WTC11 (cell line): ENCODE results near the gene RPL18A. TPM values are rescaled to one million over a fixed set of nuclear protein-coding genes. Genes with fewer than 3 reads are reported as not detected.

Experiments used
- ATAC-seq: fragments of 200-7000 bp; cut with Tn5 transposase; 2 replicates; pipeline ENCODE4 v1.10.0; 2021; ENCODE audit warnings: mild to moderate bottlenecking, moderate library complexity
- CTCF ChIA-PET: fragments of 300-600 bp; sonication (Branson Sonifier 250); formaldehyde crosslinking; loops from one replicate; lab custom pipeline; 2021; ENCODE audit warnings: antibody characterized with exemption; lab: Charles Lee
- POLR2A ChIA-PET: fragments of 350-600 bp; sonication (Branson Sonifier 250); formaldehyde crosslinking; loops from one replicate; lab custom pipeline; 2021; ENCODE audit warnings: antibody characterized with exemption; lab: Charles Lee
- DNase-seq: peaks from one replicate; pipeline ENCODE4 v3.0.0; 2021; ENCODE audit warnings: low spot score
- H3K27ac Mint-ChIP-seq: 2 replicates; pipeline ENCODE4 v1.8.0; 2021; ENCODE audit warnings: mixed read lengths
- H3K27me3 Mint-ChIP-seq: 2 replicates; pipeline ENCODE4 v1.8.0; 2021; ENCODE audit warnings: low read depth, mild to moderate bottlenecking, moderate library complexity, mixed read lengths
- H3K36me3 Mint-ChIP-seq: 2 replicates; pipeline ENCODE4 v1.8.0; 2021; ENCODE audit warnings: mixed read lengths
- H3K4me1 Mint-ChIP-seq: 2 replicates; pipeline ENCODE4 v1.8.0; 2022; ENCODE audit warnings: mixed read lengths
- H3K4me3 Mint-ChIP-seq: 2 replicates; pipeline ENCODE4 v1.8.0; 2021; ENCODE audit warnings: mild to moderate bottlenecking, moderate library complexity, mixed read lengths
- H3K9me3 Mint-ChIP-seq: 2 replicates; pipeline ENCODE4 v1.8.0; 2021; ENCODE audit warnings: mixed read lengths
- AR ChIP-seq: fragments of 250-450 bp; sonication (Bioruptor Pico); IDR thresholded peaks from 2 replicates; pipeline ENCODE4 v1.9.0; 2021; ENCODE audit warnings: mild to moderate bottlenecking
- ELF4 ChIP-seq: sonication (generic); formaldehyde crosslinking; IDR thresholded peaks from 2 replicates; pipeline ENCODE4 v1.8.1; 2022; ENCODE audit warnings: low read depth, mild to moderate bottlenecking, moderate library complexity, missing genetic modification reagents
- EMX1 ChIP-seq: fragments of 250-450 bp; sonication (Bioruptor Pico); IDR thresholded peaks from 2 replicates; pipeline ENCODE4 v1.8.0; 2021; ENCODE audit warnings: mild to moderate bottlenecking
- ESRRA ChIP-seq: sonication (generic); formaldehyde crosslinking; IDR thresholded peaks from 2 replicates; pipeline ENCODE4 v1.8.1; 2022; ENCODE audit warnings: mild to moderate bottlenecking, missing genetic modification reagents, borderline replicate concordance
- ETV6 ChIP-seq: sonication (generic); formaldehyde crosslinking; IDR thresholded peaks from 2 replicates; pipeline ENCODE4 v1.8.1; 2022; ENCODE audit warnings: mild to moderate bottlenecking, missing genetic modification reagents
- FOXP1 ChIP-seq: sonication (generic); formaldehyde crosslinking; IDR thresholded peaks from 2 replicates; pipeline ENCODE4 v1.8.0; 2022; ENCODE audit warnings: missing genetic modification reagents, mild to moderate bottlenecking, moderate library complexity, borderline replicate concordance
- HMGXB4 ChIP-seq: sonication (generic); formaldehyde crosslinking; IDR thresholded peaks from 2 replicates; pipeline ENCODE4 v1.8.1; 2023; ENCODE audit warnings: mild to moderate bottlenecking, moderate library complexity, missing genetic modification reagents
- NFATC4 ChIP-seq: fragments of 250-450 bp; sonication (Bioruptor Pico); IDR thresholded peaks from 2 replicates; pipeline ENCODE4 v1.9.0; 2021; ENCODE audit warnings: mild to moderate bottlenecking
- NR1H2 ChIP-seq: sonication (generic); formaldehyde crosslinking; IDR thresholded peaks from 2 replicates; pipeline ENCODE4 v1.9.0; 2021; ENCODE audit warnings: mild to moderate bottlenecking, moderate library complexity, missing genetic modification reagents
- OVOL2 ChIP-seq: fragments of 250-450 bp; sonication (Bioruptor Pico); IDR thresholded peaks from 2 replicates; pipeline ENCODE4 v1.9.0; 2021; ENCODE audit warnings: mild to moderate bottlenecking, borderline replicate concordance
- PRDM15 ChIP-seq: sonication (generic); formaldehyde crosslinking; IDR thresholded peaks from 2 replicates; pipeline ENCODE4 v1.8.0; 2022; ENCODE audit warnings: missing genetic modification reagents
- SMAD3 ChIP-seq: sonication (generic); formaldehyde crosslinking; IDR thresholded peaks from 2 replicates; pipeline ENCODE4 v1.8.0; 2022; ENCODE audit warnings: missing genetic modification reagents, mild to moderate bottlenecking, borderline replicate concordance
- TEAD4 ChIP-seq: sonication (generic); formaldehyde crosslinking; IDR thresholded peaks from 2 replicates; pipeline ENCODE4 v1.8.0; 2022; ENCODE audit warnings: mild to moderate bottlenecking, missing genetic modification reagents
- ZMAT4 ChIP-seq: fragments of 250-450 bp; sonication (Bioruptor Pico); IDR thresholded peaks from 2 replicates; pipeline ENCODE4 v1.9.0; 2021; ENCODE audit warnings: mild to moderate bottlenecking
- ZNF121 ChIP-seq: sonication (generic); formaldehyde crosslinking; IDR thresholded peaks from 2 replicates; pipeline ENCODE4 v1.8.0; 2023; ENCODE audit warnings: missing genetic modification reagents
- ZNF425 ChIP-seq: fragments of 250-450 bp; sonication (Bioruptor Pico); conservative IDR thresholded peaks from 2 replicates; pipeline ENCODE4 v1.9.0; 2021; ENCODE audit warnings: mild to moderate bottlenecking
- ZNF671 ChIP-seq: fragments of 250-450 bp; sonication (Bioruptor Pico); IDR thresholded peaks from 2 replicates; pipeline ENCODE4 v1.8.0; 2021; ENCODE audit warnings: mild to moderate bottlenecking
- total RNA-seq: library from RNA; stranded (reverse); gene quantifications from 3 replicates; pipeline ENCODE4 v1.2.3, GENCODE V29; 2021
- TF ChIP-seq, protein P1 (sequence below): sonication (generic); formaldehyde crosslinking; IDR thresholded peaks from 2 replicates; pipeline ENCODE4 v1.8.1; 2022; ENCODE audit warnings: missing genetic modification reagents, borderline replicate concordance
- TF ChIP-seq, protein P2 (sequence below): sonication (generic); formaldehyde crosslinking; IDR thresholded peaks from 2 replicates; pipeline ENCODE4 v1.8.1; 2022; ENCODE audit warnings: mild to moderate bottlenecking, moderate library complexity, missing genetic modification reagents

Gene RPL18A
- total RNA-seq, 1 experiment from 2014 or later, result 2,950 TPM

DNA sequence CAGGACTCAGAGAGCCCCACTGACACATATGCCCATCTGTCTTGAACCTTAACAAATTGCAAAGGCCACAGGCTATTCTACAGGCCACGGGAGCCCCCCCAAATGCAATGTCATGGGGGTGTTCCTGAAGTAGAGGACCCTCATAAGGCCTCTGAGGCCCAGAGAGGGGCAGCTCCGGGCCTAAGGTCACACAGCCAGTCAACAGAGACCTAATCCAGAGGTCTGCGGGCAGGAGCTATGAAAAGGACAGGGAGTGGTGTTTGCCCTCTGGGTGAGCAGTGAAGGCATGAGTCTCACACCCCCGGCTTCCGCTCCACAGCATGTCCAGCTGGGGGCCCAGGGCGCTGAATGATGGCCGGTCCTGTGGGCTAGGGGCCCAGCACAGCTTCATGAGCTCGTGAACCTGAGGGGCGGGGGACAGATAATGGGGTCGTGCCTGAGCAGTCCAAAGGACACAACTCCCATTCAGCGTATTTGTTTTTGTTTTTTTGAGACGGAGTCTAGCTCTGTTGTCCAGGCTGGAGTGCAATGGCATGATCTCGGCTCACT lies 33.1 kb upstream of the RPL18A start:
- Mint-ChIP-seq H3K36me3 (no peaks in the 10 kb centered on the region), H3K9me3 (no peaks in the 10 kb centered on the region)
- POLR2A ChIA-PET, result no interaction called here

DNA sequence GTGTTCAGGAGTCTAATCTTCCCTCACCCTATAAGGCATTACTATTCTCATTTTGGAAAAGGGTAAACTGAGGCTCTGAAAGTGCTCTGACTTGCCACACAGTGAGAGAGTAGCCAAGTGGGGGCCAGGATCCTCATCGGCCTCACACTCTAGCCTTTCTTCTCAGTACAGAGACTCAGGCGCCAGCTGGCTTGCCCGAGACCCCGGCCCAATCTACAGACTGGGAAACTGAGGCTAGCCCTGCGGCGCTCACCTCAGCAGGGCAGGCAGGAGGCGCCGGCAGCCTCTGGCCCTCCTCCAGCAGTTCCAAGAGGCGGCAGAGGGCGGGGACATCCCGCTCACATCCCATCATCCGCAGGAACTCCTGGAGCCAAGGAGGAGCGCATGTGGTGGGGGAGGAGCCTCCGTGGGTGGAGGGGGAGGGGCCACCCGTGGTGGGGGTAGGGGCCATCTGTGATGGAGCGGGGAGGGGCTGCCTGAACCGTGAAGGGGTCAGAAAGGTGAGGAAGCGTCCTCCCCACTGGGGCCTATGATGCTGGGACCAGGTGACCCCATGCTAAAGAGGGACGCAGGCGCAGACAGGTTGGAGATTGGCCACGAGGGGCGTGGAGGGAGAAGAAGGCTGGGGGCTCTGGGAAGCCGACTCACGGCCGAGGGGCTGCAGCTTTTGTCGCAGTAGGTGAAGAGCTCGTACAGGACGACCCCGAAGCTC lies 29.7 kb upstream of the RPL18A start:
- ATAC-seq (peak; percentile 67), DNase-seq (peak; percentile 92)
- H3K27me3 Mint-ChIP-seq, result peaks cover 20% of the 10 kb centered on the region
- ChIA-PET POLR2A (interaction anchor here (0.6 to 1.8 kb wide), 6 partner anchors 12 to 427 kb away, joined by 3 to 11 read pairs (median 6); partner anchors contain the start of gene RPL18A), CTCF (interaction anchor here (0.6 to 1.8 kb wide), 24 partner anchors 12 to 693 kb away, joined by 3 to 35 read pairs (median 4); partner anchors contain the start of genes B3GNT3, CCDC124, JAK3 and PGLS)
- H3K4me1 Mint-ChIP-seq, result peaks cover 18% of the 10 kb centered on the region
- no peaks in the 10 kb centered on the region for H3K36me3 Mint-ChIP-seq
- H3K4me3 Mint-ChIP-seq, result peak overlapping the region; percentile 83
- no peaks in the 10 kb centered on the region for H3K9me3 Mint-ChIP-seq
- H3K27ac Mint-ChIP-seq, result peak overlapping the region; percentile 99
- TF ChIP-seq ETV6 (CRISPR knock-in tag), result no peak
- TF ChIP-seq ZMAT4 (CRISPR knock-in tag), result no peak
- TF ChIP-seq ZNF671 (CRISPR knock-in tag), result no peak
- TF ChIP-seq ZNF121 (CRISPR knock-in tag), result peak; percentile 35; the same call in 1 of the 2 replicates
- no peak for TF ChIP-seq ZNF425 (CRISPR knock-in tag)
- no peak for TF ChIP-seq SMAD3
- no peak for TF ChIP-seq NR1H2
- peak; percentile 57; the same call in 1 of the 2 replicates for TF ChIP-seq FOXP1 (CRISPR knock-in tag)
- no peak for TF ChIP-seq EMX1 (CRISPR knock-in tag)
- no peak for TF ChIP-seq HMGXB4 (CRISPR knock-in tag)
- TF ChIP-seq ESRRA, result no peak
- TF ChIP-seq AR (CRISPR knock-in tag), result no peak
- TF ChIP-seq TEAD4 (CRISPR knock-in tag), result no peak
- TF ChIP-seq, protein P1, sequence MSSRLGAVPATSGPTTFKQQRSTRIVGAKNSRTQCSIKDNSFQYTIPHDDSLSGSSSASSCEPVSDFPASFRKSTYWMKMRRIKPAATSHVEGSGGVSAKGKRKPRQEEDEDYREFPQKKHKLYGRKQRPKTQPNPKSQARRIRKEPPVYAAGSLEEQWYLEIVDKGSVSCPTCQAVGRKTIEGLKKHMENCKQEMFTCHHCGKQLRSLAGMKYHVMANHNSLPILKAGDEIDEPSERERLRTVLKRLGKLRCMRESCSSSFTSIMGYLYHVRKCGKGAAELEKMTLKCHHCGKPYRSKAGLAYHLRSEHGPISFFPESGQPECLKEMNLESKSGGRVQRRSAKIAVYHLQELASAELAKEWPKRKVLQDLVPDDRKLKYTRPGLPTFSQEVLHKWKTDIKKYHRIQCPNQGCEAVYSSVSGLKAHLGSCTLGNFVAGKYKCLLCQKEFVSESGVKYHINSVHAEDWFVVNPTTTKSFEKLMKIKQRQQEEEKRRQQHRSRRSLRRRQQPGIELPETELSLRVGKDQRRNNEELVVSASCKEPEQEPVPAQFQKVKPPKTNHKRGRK (CRISPR knock-in tag), result no peak
- no peak for TF ChIP-seq OVOL2 (CRISPR knock-in tag)
- no peak for TF ChIP-seq NFATC4 (CRISPR knock-in tag)
- no peak for TF ChIP-seq ELF4 (CRISPR knock-in tag)
- TF ChIP-seq, protein P2, sequence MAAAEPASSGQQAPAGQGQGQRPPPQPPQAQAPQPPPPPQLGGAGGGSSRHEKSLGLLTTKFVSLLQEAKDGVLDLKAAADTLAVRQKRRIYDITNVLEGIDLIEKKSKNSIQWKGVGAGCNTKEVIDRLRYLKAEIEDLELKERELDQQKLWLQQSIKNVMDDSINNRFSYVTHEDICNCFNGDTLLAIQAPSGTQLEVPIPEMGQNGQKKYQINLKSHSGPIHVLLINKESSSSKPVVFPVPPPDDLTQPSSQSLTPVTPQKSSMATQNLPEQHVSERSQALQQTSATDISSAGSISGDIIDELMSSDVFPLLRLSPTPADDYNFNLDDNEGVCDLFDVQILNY (CRISPR knock-in tag), result no peak; the same call in 1 of the 2 replicates
- no peak for TF ChIP-seq PRDM15 (CRISPR knock-in tag)

More for the DNA sequence above, 33.1 kb upstream of the RPL18A start:
- H3K4me3 Mint-ChIP-seq, result no peak overlapping the region
- ATAC-seq (no peak), DNase-seq (no peak)
- H3K4me1 Mint-ChIP-seq, result peaks cover 15% of the 10 kb centered on the region
- H3K27me3 Mint-ChIP-seq, result peaks cover 5% of the 10 kb centered on the region
- TF ChIP-seq OVOL2 (CRISPR knock-in tag), result no peak
- TF ChIP-seq TEAD4 (CRISPR knock-in tag), result no peak
- TF ChIP-seq, all 79 proteins: peak for 0
- CTCF ChIA-PET, result interaction anchor here (1.5 kb wide), 1 partner anchor 33 kb away, joined by 7 read pairs; the partner anchor contains the start of gene RPL18A
- H3K27ac Mint-ChIP-seq, result no peak overlapping the region
